Measurements from ENCODE around the gene HSPH1.
"Not testable (repeated sequence)": the region's sequence is repeated elsewhere in the genome, so short reads cannot be mapped to it uniquely, and the experiment has no call there.

Gene HSPH1

DNA sequence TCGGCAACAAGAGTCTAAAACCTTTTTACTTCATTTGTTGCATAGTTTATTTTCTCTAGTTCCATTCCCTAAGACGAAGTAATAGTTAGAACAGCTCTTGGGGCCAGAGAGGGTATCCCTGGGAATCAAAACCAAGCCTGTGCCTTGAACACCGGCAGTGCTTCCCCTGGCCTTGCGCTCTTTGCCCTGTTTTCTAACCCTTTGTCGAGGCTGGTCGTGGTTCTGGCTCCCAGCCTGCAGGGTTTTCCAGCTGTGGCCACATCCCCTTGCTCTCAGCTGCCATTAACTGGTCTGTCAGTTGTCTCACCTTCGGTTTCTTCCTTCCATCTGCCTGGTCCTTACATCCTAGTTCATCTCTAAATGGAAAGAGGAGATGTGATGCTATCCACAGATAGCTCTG, 61.0 kb downstream of the HSPH1 start:
- in situ Hi-C loops (cut with HindIII; ENCODE audit: low pct_ligation_motif_present, low sequenced_read_pairs) = no loop called here
- no peaks in the 10 kb centered on the region for H3K27me3 ChIP-seq (replicated peaks)
- no peak overlapping the region for H3K27ac ChIP-seq
- TF ChIP-seq, protein P1, sequence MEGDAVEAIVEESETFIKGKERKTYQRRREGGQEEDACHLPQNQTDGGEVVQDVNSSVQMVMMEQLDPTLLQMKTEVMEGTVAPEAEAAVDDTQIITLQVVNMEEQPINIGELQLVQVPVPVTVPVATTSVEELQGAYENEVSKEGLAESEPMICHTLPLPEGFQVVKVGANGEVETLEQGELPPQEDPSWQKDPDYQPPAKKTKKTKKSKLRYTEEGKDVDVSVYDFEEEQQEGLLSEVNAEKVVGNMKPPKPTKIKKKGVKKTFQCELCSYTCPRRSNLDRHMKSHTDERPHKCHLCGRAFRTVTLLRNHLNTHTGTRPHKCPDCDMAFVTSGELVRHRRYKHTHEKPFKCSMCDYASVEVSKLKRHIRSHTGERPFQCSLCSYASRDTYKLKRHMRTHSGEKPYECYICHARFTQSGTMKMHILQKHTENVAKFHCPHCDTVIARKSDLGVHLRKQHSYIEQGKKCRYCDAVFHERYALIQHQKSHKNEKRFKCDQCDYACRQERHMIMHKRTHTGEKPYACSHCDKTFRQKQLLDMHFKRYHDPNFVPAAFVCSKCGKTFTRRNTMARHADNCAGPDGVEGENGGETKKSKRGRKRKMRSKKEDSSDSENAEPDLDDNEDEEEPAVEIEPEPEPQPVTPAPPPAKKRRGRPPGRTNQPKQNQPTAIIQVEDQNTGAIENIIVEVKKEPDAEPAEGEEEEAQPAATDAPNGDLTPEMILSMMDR (IDR thresholded peaks at IDR 0.05; ENCODE audit: low read depth, low read length, missing control alignments) = no peak
- no peak for DNase-seq
- H3K4me3 ChIP-seq (ENCODE audit: low read depth, low read length) = no peak overlapping the region
- no peaks in the 10 kb centered on the region for H3K36me3 ChIP-seq (replicated peaks)

DNA sequence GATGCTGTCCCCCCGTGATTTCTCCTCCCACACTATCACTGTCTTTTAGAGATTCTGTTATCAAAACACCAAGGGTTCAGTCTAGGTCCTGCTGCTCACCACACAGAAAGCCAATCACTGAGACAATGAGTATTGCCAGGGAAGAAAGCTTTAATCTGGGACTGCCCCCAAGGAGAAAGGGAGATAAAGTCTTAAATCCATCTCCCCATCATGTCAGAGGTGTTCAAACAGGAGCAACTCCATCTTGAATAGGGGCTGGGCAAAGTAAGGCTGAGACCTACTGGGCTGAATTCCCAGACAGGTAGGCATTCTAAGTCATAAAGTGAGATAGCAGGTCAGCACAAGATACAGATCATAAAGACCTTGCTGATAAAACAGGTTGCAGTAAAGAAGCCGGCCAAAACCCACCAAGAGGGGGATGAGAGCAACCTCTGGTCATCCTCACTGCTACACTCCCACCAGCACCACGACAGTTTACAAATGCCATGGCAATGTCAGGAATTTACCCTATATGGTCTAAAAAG, 63.7 kb downstream of the HSPH1 start:
- DNase-seq; H3K27me3 ChIP-seq (replicated peaks); H3K4me3 ChIP-seq (ENCODE audit: low read depth, low read length); in situ Hi-C loops (cut with HindIII; ENCODE audit: low pct_ligation_motif_present, low sequenced_read_pairs); H3K36me3 ChIP-seq (replicated peaks); H3K27ac ChIP-seq: not testable (repeated sequence)

DNA sequence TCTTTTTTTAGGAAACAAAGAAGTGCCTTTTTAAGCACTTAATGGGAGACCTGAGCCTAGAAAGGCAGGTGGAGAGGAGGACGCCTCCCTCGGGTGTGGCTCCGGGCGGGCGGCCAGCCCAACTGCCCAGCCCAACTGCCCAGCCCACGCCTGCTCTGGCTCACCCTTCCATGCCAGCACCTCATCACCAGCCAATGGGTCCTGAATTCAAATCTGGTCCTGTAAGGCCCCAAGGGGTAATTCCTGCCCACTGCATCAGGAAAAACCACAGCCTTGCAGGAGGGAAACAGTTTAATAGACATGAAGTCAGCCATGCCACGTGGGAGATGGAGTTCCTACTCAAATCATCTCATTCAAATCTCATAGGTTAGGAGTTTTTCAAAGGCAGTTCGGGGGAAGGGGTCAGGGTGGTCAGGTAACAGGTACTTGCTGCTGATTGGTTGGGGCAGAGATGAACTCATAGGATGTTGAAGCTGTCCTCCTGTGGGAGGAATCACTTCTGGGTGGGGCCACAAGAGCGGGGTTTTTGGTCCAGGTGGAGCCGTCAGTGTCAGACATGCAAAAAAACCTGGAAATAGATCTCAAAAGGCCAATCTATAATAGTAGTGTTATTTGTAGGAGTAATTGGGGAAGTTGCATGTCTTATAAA, 64.9 kb downstream of the HSPH1 start:
- Histone ChIP-seq H3K36me3 (replicated peaks) (no peaks in the 10 kb centered on the region), H3K4me3 (ENCODE audit: low read depth, low read length) (no peak overlapping the region), H3K27me3 (replicated peaks) (no peaks in the 10 kb centered on the region), H3K27ac (no peak overlapping the region)
- in situ Hi-C loops (cut with HindIII; ENCODE audit: low pct_ligation_motif_present, low sequenced_read_pairs) = no loop called here
- TF ChIP-seq, protein P1 (IDR thresholded peaks at IDR 0.05; ENCODE audit: low read depth, low read length, missing control alignments) = no peak
- DNase-seq = no peak

DNA sequence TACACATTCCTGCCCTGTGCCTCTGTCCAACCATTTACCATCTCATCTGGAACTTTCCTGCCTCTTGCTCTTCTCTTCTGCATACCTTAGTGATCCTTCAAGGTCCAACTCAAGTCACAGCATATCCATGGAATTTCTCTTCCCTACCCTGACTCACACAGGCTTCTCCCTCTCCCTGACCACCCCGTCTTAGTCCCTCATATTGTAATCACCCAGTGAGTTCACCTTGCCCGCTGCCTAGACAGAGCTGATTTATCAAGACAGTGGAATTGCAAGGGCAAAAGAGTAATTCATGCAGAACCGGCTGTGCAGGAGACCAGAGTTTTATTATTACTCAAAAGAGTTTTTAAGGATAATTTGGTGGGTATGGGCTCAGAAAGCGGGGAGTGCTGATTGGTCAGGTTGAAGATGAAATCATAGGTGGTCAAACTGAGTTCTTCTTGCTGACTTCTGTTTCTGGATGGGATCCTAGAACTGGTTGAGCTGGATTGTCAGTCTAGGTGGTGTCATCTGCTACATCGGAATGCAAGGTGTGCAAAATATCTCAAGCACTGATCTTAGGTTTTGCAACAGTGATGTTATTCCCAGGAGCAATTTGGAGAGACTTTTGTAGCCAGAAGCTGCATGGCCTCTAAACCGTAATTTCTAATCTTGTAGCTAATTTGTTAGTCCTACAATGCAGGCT, 67.2 kb downstream of the HSPH1 start:
- H3K27me3 ChIP-seq (replicated peaks) = no peaks in the 10 kb centered on the region
- no peak for DNase-seq
- TF ChIP-seq, protein P1 (IDR thresholded peaks at IDR 0.05; ENCODE audit: low read depth, low read length, missing control alignments) = no peak
- no peaks in the 10 kb centered on the region for H3K36me3 ChIP-seq (replicated peaks)
- no peak overlapping the region for H3K27ac ChIP-seq
- in situ Hi-C loops (cut with HindIII; ENCODE audit: low pct_ligation_motif_present, low sequenced_read_pairs) = no loop called here
- H3K4me3 ChIP-seq (ENCODE audit: low read depth, low read length) = no peak overlapping the region

DNA sequence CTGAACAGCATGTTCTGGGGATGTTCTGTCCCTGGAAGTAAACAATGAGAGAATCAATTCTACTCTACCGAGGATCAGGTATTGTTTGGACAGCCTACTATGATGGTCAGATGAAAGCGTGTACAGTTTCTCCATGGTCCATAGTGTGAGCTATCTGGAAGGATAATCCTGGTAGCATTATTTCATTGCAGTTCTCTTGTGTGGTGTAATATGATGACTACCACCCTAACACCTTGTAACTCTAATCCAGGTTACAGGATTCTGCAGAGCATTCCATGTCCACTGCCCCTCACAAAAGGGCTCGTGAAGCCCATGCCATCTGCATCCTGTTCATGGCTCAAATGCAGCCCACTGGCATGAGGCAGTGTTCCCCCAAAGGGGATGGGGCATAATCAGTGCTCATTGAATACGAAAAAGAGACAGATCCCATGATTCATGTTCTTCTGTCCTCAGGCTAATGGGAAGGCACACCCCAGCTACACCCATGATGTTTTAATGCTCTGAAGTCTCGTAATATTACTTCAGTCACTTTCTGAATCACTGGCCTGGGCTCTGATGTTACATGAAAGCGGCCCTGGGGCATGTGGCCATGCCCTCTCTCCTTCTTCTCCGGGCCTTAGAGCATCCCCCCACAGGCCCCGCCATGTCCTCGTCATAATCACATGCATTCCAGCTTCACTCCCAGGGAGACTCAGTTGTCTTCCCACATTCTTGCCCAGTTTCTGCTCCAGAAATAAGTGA, 68.4 kb downstream of the HSPH1 start:
- in situ Hi-C loops (cut with HindIII; ENCODE audit: low pct_ligation_motif_present, low sequenced_read_pairs) = no loop called here
- Histone ChIP-seq H3K27me3 (replicated peaks) (no peaks in the 10 kb centered on the region), H3K27ac (no peak overlapping the region), H3K36me3 (replicated peaks) (no peaks in the 10 kb centered on the region), H3K4me3 (ENCODE audit: low read depth, low read length) (no peak overlapping the region)
- TF ChIP-seq, protein P1 (IDR thresholded peaks at IDR 0.05; ENCODE audit: low read depth, low read length, missing control alignments) = no peak
- DNase-seq = no peak

DNA sequence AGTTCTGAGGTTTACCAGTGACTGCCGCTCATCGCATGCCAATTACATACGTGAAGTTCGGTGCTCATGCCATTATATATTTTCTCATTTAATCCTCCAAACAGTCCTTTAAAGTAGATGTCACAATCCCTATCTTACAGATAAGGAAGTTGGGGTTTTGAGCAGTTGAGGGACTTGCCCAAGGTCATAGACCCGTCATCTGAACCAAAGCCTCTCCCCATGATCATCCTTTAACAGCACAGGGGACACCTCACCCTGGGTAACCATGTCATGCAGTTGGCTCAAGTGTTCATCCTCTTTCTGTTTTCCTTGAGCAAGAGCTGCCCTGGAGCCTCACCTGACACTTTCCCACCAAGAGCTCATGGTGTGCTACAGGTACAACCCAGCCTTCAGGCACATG, 69.1 kb downstream of the HSPH1 start:
- DNase-seq = no peak
- Histone ChIP-seq H3K4me3 (ENCODE audit: low read depth, low read length) (no peak overlapping the region), H3K27ac (no peak overlapping the region), H3K36me3 (replicated peaks) (no peaks in the 10 kb centered on the region), H3K27me3 (replicated peaks) (no peaks in the 10 kb centered on the region)
- in situ Hi-C loops (cut with HindIII; ENCODE audit: low pct_ligation_motif_present, low sequenced_read_pairs) = no loop called here
- TF ChIP-seq, protein P1 (IDR thresholded peaks at IDR 0.05; ENCODE audit: low read depth, low read length, missing control alignments) = no peak
